ENCODE measurements around the gene KRT36. TPM values are rescaled to one million over a fixed set of nuclear protein-coding genes. Genes with fewer than 3 reads are reported as not detected.

The KRT36 gene
- total and polyA plus RNA-seq, 2 donors (not counting 1 experiment from before 2014, with no cell fraction given): not detected

GRCh38 chr17:41481036-41481435, 8.7 kb downstream of the KRT36 start, which contains the start of gene KRT35:
KRT35 (minus strand) TSS chr17:41481151; CDS start chr17:41481097, 54 bp downstream.
- Histone ChIP-seq H3K4me2 (replicated peaks; ENCODE audit: low read depth, low read length, poor library complexity, severe bottlenecking) (no peak within 1 kb of the TSS), H3K27ac (ENCODE audit: low read length in 2 of 2) (no peak within 1 kb of the TSS), H3K79me2 (ENCODE audit: control insufficient read depth, insufficient read depth, low read length) (no peaks in the 10 kb centered on the region), H3K4me3 (ENCODE audit: control extremely low read depth in 1 of 5, extremely low read depth in 1 of 5, insufficient read depth in 1 of 5, low read depth in 2 of 5, low read length in 4 of 5) (no peak within 1 kb of the TSS), H3K4me1 (ENCODE audit: control insufficient read depth in 2 of 2, insufficient read depth in 2 of 2, low read length in 2 of 2) (peaks cover 4 to 6% of the 10 kb centered on the region in 2 donors), H3K9me3 (ENCODE audit: control extremely low read depth in 1 of 3, control insufficient read depth in 2 of 3, insufficient read depth in 1 of 3, low read length in 2 of 3) (no peaks in the 10 kb centered on the region), H3K9ac (ENCODE audit: low read length) (no peak within 1 kb of the TSS), H2AFZ (ENCODE audit: insufficient read depth, low read depth, low read length, poor library complexity, severe bottlenecking) (no peak within 1 kb of the TSS), H3K36me3 (replicated peaks in 1 of 2; ENCODE audit: control extremely low read depth in 1 of 2, control insufficient read depth in 1 of 2, extremely low read depth in 1 of 2, insufficient read depth in 2 of 2, low read length in 1 of 2) (no peaks in the 10 kb centered on the region), H4K20me1 (ENCODE audit: control insufficient read depth, insufficient read depth, low read length, poor library complexity, severe bottlenecking) (no peaks in the 10 kb centered on the region), H3K27me3 (replicated peaks in 1 of 4; ENCODE audit: control extremely low read depth in 1 of 4, control insufficient read depth in 3 of 4, insufficient read depth in 4 of 4, low read length in 3 of 4) (no peaks in the 10 kb centered on the region)
- intact Hi-C loops (cut with micrococcal nuclease): no loop called here
- Mint-ChIP-seq H3K27me3 (peaks cover 11% of the 10 kb centered on the region), H3K4me1 (peaks cover 4% of the 10 kb centered on the region), H3K4me3 (no peak within 1 kb of the TSS), H3K9me3 (ENCODE audit: insufficient read depth) (no peaks in the 10 kb centered on the region), H3K27ac (no peak within 1 kb of the TSS)
- ChIA-PET POLR2A (no interaction called here), CTCF (no interaction called here)
- TF ChIP-seq EZH2 (IDR thresholded peaks at IDR 0.05; ENCODE audit: borderline replicate concordance, insufficient read depth, low read depth, low read length, poor library complexity, severe bottlenecking) (no peak), CTCF (IDR thresholded peaks at IDR 0.05) (no peak)
- DNase-seq (no peak), ATAC-seq (ENCODE audit: low read depth) (no peak)
- 100% methylated on average over 2 of the region's 2 CpGs for WGBS (ENCODE audit: insufficient coverage)

- Mint-ChIP-seq H3K9me3 (ENCODE audit: insufficient read depth) (no peaks in the 10 kb centered on the region), H3K4me1 (peaks cover 4% of the 10 kb centered on the region), H3K27me3 (peaks cover 8% of the 10 kb centered on the region), H3K27ac (no peak overlapping the region), H3K4me3 (no peak overlapping the region)
- WGBS (ENCODE audit: insufficient coverage): 94% methylated on average over 9 of the region's 10 CpGs
- Histone ChIP-seq H3K4me3 (ENCODE audit: control extremely low read depth in 1 of 5, extremely low read depth in 1 of 5, insufficient read depth in 1 of 5, low read depth in 2 of 5, low read length in 4 of 5) (no peak overlapping the region), H3K79me2 (ENCODE audit: control insufficient read depth, insufficient read depth, low read length) (no peaks in the 10 kb centered on the region), H3K9me3 (ENCODE audit: control extremely low read depth in 1 of 3, control insufficient read depth in 2 of 3, insufficient read depth in 1 of 3, low read length in 2 of 3) (no peaks in the 10 kb centered on the region), H3K36me3 (replicated peaks in 1 of 2; ENCODE audit: control extremely low read depth in 1 of 2, control insufficient read depth in 1 of 2, extremely low read depth in 1 of 2, insufficient read depth in 2 of 2, low read length in 1 of 2) (no peaks in the 10 kb centered on the region), H3K27ac (ENCODE audit: low read length in 2 of 2) (no peak overlapping the region), H2AFZ (ENCODE audit: insufficient read depth, low read depth, low read length, poor library complexity, severe bottlenecking) (no peak overlapping the region), H3K4me1 (ENCODE audit: control insufficient read depth in 2 of 2, insufficient read depth in 2 of 2, low read length in 2 of 2) (peaks cover 4 to 6% of the 10 kb centered on the region in 2 donors), H4K20me1 (ENCODE audit: control insufficient read depth, insufficient read depth, low read length, poor library complexity, severe bottlenecking) (no peaks in the 10 kb centered on the region), H3K27me3 (replicated peaks in 1 of 4; ENCODE audit: control extremely low read depth in 1 of 4, control insufficient read depth in 3 of 4, insufficient read depth in 4 of 4, low read length in 3 of 4) (no peaks in the 10 kb centered on the region), H3K9ac (ENCODE audit: low read length) (no peak overlapping the region), H3K4me2 (replicated peaks; ENCODE audit: low read depth, low read length, poor library complexity, severe bottlenecking) (no peak overlapping the region)
- TF ChIP-seq CTCF (IDR thresholded peaks at IDR 0.05): no peak
- TF ChIP-seq EZH2 (IDR thresholded peaks at IDR 0.05; ENCODE audit: borderline replicate concordance, insufficient read depth, low read depth, low read length, poor library complexity, severe bottlenecking): no peak
- ChIA-PET CTCF (no interaction called here), POLR2A (no interaction called here)
- DNase-seq: no peak
- intact Hi-C loops (cut with micrococcal nuclease): no loop called here
- no peak for ATAC-seq (ENCODE audit: low read depth)
Measured at GRCh38 chr17:41480581-41480980, 9.1 kb downstream of the KRT36 start.
